Ureter (tissue), 1 donor: ENCODE data around the gene DGKZ. TPM values are rescaled to one million over a fixed set of nuclear protein-coding genes. Genes with fewer than 3 reads are reported as not detected.
A peak's percentile ranks its signal among the peaks of the same experiment; 100 is the strongest.
"Not testable (repeated sequence)": the region's sequence is repeated elsewhere in the genome, so short reads cannot be mapped to it uniquely, and the experiment has no call there.

Experiments used
- DNase-seq: peaks from one replicate; pipeline ENCODE4 v3.0.0-alpha.2; 2020; ENCODE audit warnings: low spot score
- total RNA-seq: library from RNA; stranded (reverse); gene quantifications from one replicate; pipeline ENCODE4 v1.2.4, GENCODE V29; 2023
- donor health status: DM: yes; HTN: yes; CAD: no.

DGKZ gene, protein sequence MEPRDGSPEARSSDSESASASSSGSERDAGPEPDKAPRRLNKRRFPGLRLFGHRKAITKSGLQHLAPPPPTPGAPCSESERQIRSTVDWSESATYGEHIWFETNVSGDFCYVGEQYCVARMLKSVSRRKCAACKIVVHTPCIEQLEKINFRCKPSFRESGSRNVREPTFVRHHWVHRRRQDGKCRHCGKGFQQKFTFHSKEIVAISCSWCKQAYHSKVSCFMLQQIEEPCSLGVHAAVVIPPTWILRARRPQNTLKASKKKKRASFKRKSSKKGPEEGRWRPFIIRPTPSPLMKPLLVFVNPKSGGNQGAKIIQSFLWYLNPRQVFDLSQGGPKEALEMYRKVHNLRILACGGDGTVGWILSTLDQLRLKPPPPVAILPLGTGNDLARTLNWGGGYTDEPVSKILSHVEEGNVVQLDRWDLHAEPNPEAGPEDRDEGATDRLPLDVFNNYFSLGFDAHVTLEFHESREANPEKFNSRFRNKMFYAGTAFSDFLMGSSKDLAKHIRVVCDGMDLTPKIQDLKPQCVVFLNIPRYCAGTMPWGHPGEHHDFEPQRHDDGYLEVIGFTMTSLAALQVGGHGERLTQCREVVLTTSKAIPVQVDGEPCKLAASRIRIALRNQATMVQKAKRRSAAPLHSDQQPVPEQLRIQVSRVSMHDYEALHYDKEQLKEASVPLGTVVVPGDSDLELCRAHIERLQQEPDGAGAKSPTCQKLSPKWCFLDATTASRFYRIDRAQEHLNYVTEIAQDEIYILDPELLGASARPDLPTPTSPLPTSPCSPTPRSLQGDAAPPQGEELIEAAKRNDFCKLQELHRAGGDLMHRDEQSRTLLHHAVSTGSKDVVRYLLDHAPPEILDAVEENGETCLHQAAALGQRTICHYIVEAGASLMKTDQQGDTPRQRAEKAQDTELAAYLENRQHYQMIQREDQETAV
- total RNA-seq, result 76.3 TPM

DNA sequence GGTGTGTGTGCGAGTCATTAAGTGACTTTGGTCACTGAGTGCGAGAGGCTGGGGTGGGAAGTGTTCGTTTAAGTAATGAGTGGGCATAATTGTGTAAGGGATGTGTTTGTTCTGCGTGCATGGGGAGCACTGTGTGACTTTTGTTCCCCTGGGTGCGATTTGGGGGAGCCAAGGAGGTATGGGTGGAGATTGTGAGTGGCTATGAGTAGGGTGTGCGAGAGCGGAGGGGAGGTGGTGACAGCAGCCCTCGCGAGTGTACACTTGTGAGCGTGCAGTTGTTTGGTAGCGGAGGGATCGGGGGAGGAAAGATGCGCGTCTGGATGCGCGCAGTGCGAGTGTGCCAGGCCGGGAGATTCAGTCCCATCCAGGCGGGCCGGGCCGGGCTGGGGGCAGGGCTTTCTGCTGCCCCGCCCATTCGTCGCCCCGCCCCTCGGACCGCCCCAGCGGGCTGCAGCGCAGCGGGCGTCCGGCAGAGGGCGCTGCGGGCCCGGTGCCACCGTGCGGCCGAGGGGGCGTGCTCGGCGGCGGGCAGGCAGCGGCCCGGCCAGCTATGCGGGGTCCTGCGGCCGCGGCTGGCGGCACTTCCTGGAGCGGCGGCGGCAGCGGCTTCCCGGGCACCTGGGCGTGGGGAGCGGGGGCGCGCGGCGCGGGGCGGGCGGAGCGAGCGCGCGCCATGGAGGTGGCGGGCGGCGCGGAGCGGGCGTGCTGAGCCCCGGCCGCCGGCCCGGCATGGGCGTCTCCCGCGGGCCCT, at the start of gene DGKZ:
Gene DGKZ (plus strand): TSS at position 578 of the 751 bp plus-strand sequence. CDS start 197 bp downstream, outside the sequence.
- DNase-seq, result peak; percentile 87

DNA sequence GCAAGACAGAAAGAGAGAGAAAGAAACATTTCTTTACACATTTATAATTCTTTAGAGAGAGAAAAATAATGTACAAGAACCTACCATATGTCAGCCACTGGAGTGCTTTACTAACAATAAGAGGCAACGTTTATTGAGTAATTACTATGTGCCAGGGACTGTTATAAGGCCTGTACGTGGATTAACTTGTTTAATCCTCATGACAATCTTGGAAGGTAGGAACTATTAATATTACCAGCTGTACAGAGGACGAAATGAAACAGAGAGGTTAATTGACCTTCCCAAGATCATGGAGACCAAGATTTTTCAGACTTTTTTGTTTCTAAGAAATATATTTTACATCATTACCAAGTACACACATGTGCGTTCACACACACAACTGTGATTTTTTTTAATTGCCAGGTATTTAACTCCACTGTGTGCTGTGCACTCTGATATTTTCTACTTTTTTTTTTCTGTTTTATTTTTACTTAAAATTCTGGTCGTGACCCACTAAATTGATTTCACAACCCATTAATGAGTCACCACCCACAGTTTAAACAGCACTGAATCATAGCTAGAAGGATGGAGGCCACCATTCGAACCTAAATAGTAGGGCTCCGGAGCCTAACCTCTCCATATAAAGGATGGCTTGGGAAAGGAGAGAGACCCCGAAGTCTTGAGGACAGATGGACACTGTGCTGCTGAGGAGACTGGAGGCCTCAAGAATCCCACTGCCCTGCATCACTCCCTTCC, 48.4 kb upstream of the DGKZ start:
- no peak for DNase-seq

DNA sequence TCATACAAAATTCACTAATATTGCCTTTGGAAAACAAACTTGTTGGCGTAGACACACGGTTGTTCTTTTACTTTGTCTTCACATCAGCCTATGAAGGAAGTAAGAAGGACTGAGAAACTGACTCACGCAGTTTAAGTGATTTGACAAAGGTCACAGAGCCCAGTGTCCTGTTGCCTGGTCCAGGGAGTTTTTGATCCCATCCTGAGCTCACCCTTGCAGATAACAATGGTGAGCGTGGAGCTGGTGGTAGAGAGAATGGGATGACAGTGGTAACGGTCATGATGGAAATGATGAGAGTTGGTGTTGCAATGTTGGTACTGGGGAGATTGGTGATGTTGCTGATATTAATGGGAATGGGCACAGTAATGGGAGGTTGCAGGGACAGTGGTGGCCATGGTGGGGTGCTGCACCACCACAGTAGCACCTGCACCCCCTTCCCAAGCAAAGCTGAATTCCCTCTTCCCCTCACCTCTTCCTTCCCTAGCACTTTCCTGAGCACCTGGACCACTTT, 47.8 kb upstream of the DGKZ start:
- no peak for DNase-seq

DNA sequence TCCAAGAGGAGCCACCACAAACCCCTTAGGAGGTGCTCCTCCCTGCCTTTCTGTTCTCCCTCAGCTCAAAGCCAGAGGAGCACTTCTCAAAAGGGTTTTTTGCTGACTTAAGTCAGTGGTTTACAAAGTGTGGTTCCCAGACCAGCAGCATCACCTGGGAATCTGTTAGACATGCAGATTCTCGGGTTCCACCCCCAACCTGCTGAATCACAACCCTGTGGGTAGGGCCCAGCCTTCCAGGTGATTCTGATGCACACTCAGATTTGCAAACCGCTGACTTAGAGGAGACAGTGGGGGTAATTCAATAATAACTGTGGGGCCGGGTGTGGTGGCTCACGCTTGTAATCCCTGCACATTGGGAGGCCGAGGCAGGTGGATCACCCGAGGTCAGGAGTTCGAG, 47.0 kb upstream of the DGKZ start:
- no peak for DNase-seq

GRCh38 chr11:46302866-46303265, 44.4 kb upstream of the DGKZ start:
- DNase-seq, result no peak

- DNase-seq, result not testable (repeated sequence)
Observed at GRCh38 chr11:46304036-46304435, 43.2 kb upstream of the DGKZ start.

GRCh38 chr11:46304605-46305179, 42.6 kb upstream of the DGKZ start:
- no peak for DNase-seq

DNA sequence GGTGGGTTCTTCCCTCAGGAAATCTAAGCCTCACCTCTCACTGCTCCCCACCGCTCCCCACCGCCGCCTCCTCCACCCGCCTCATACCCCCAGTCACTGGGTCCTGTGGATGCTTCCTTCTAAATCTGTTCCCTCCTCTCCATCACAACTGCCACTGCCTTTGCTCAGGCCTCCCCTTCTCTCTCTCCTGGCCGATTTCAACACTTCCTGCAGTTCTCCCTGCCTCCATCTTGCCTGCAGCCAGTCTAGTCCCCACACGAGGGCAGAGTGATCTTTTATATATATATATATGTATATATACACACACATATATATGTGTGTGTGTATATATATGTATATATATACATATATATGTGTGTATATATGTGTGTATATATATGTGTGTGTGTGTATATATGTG, 42.0 kb upstream of the DGKZ start:
- DNase-seq, result no peak

DNA sequence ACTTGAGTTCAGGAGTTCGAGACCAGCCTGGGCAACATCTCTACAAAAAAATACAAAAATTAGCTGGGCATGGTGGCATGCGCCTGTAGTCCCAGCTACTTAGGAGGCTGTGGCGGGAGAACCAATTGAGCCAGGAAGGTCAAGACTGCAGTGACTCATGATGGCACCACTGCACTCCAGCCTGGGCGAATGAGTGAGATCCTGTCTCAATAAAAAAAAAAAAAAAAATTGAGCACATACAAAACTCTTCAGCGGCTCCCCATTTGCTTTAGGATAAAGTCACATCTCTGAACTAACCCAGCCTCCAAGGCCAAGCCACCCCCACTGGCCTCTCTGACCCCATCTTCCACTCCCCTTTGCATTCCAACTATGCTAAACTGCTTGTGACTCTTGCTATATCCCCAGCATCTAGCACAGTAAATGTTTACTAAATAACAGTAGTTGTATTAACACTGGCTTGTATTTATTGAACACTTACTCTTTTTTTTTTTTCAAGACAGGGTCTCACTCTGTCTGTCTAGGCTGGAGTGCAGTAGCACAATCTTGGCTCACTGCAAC, 40.9 kb upstream of the DGKZ start:
- DNase-seq, result no peak

GRCh38 chr11:46307369-46307768, 39.9 kb upstream of the DGKZ start:
- no peak for DNase-seq

DNA sequence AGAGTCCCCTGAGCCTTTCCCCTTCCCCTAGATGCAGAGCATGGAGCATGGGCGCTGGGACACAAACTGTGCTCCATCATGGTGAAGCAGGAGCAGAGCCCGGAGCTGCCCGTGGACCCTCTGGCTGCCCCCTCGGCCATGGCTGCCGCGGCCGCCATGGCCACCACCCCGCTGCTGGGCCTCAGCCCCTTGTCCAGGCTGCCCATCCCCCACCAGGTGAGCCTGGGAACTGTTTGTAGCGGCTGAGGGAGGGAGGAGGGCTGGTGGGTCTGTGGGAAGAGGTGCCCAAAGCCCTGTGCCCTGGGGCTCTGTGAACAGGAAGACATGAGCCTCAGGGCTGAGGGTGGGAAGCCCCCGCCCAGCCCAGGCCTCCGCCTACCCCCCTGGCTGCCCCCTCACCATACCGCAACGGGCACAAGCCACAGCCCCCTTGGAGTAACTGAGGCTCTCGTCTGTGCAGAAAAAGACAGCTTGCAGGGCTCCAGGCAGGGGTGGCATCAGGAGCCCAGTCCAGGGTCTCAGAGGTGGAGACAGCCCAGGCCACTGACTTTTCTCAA, 39.4 kb upstream of the DGKZ start:
- DNase-seq, result no peak

DNA sequence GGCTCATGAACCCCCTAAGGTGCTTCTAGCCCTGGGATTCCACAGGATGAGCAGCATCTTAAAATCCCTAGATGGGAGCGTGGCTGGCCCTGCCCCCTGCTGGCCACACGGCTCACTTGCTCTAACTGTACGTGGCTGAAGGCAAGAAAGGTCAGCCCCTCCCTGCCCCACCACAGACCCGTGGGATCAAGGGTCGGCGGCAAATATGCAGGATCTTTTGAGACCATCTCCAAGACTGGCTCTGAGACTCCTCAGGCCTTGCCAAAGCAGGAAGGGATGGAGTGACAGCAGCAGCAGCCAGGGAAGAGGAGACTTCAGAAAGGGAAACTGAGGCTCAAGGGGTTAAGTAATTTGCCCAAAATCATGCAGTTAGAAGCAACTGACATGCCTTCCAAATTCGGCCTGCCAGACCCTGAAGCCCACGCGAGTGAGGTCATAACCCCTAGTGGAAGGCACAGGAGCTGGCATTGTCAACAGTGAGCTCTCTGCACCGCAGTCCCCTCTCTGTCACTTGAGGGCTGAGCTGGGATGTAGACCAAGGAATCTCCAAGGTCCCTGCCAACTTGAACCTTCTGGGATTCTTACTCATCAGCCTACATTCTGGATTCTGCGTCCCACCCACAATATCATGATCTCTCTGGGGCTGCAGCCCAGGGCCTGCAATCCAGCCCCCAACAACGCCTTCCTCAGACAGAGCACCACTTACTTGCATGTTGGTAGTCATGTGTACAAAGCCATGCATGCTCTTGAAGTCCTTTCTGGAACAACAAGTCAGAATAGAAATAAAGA, 38.4 kb upstream of the DGKZ start:
- DNase-seq, result peak; percentile 77

DNA sequence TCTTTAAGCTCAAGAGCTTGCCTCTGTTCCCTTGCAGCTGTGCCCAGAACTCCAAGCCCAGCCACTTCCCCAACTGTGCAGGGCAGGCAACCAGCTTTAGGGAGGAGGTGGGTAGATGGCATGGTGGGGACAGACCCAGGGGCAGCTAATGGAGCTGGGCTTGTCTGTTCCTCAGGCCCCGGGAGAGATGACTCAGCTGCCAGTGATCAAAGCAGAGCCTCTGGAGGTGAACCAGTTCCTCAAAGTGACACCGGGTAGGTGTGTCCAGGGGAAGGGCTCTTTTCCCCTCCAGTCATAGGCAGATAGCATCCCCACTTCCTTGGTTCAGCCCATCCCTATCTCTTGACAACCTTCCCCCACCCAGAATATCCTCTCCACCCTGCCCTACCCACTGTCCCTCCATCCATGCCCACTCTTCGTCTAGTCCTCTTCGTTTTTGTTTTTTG, 37.4 kb upstream of the DGKZ start:
- DNase-seq, result no peak

GRCh38 chr11:46315033-46315738, 32.1 kb upstream of the DGKZ start:
- peak; percentile 76 for DNase-seq

GRCh38 chr11:46315783-46316563, 31.3 kb upstream of the DGKZ start:
- DNase-seq, result no peak

GRCh38 chr11:46319074-46319453, 28.2 kb upstream of the DGKZ start:
- no peak for DNase-seq

DNA sequence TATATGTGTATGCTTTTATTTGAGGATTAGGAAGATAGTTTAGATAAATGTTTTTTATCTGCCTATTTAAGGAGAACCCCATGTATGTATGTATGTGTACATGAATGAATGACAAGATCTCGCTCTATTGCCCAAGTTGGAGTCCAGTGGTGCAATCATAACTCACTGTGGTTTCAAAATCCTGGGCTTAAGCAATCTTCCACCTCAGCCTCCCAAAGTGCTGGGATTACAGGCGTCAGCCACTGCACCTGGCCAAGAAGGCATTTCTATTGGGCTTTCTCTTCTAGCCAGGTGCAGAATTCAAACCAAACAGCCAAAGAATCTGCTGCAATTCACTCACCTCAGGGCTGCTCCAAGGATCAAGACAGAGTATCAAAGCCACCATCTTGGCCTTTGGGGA, 25.5 kb upstream of the DGKZ start:
- no peak for DNase-seq

DNA sequence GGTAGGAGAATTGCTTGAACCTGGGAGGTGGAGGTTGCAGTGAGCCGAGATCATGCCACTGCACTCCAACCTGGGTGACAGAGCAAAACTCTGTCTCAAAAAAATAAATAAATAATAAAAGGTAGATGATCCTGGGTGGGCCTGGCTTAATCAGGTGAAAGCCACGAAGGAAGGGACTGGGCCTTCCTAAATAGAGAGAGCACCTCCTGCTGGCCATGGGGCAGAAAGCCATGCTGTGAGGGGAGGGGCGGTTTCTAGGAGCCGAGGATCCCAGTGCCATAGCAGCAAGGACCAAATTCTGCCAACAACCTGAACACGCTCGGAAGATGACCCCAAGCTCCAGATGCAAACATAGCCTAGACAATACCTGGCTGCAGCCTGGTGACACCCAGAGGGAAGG, 24.5 kb upstream of the DGKZ start:
- DNase-seq, result no peak
